GM12878 (cell line): Measurements from ENCODE around the gene SEC14L1. TPM values are rescaled to one million over a fixed set of nuclear protein-coding genes. Genes with fewer than 3 reads are reported as not detected.
"Not testable (repeated sequence)": the region's sequence is repeated elsewhere in the genome, so short reads cannot be mapped to it uniquely, and the experiment has no call there.

Experiments
- ATAC-seq: fragments of 200-7000 bp; cut with Tn5 transposase; 3 replicates; pipeline ENCODE4 v1.9.1; 2020; ENCODE audit warnings: mild to moderate bottlenecking, moderate library complexity
- BruUV-seq: library from RNA; stranded (reverse); fragments of 400-500 nt; replicated peaks from 2 replicates; lab custom pipeline; 2021; lab: Mats Ljungman, UMichigan
- CTCF ChIA-PET: fragments of 300-600 bp; sonication (Branson Sonifier 250); formaldehyde crosslinking; extraction: SDS; loops from one replicate; lab custom pipeline; 2021; ENCODE audit warnings: inconsistent platforms; lab: Yijun Ruan, JAX
- POLR2A ChIA-PET: fragments of 350-600 bp; formaldehyde crosslinking; extraction: SDS; loops from one replicate; lab custom pipeline; 2021; ENCODE audit warnings: inconsistent platforms; lab: Charles Lee
- RAD21 ChIA-PET: fragments of 300-600 bp; sonication (Branson Sonifier 250); formaldehyde crosslinking; loops from one replicate; lab custom pipeline; 2023; ENCODE audit warnings: antibody characterized with exemption; ENCODE audit not compliant: unreplicated experiment; lab: Charles Lee
- SMC1A ChIA-PET: fragments of 300-600 bp; sonication (Branson Sonifier 250); formaldehyde crosslinking; loops from one replicate; lab custom pipeline; 2023; ENCODE audit not compliant: unreplicated experiment, uncharacterized antibody; lab: Charles Lee
- DNase-seq: peaks from one replicate; pipeline ENCODE4 v3.0.0-alpha.2; 2011; ENCODE audit warnings: low read depth, low spot score
- FAIRE-seq: peaks from 3 replicates; lab custom pipeline; 2011; peaks lifted over from hg19 to GRCh38; lab: Jason Lieb, UNC
- H2AFZ ChIP-seq: 2 replicates; pipeline ENCODE4 v1.6.0; 2011; ENCODE audit warnings: low read depth, low read length, control low read depth; ENCODE audit not compliant: control insufficient read depth
- H3K27ac ChIP-seq: 2 replicates; pipeline ENCODE4 v1.5.1; 2011; ENCODE audit warnings: control low read depth; ENCODE audit not compliant: control insufficient read depth, insufficient read depth
- H3K27me3 ChIP-seq, 2 experiments: replicated peaks in 1 of 2; 2 replicates each; pipeline versions ENCODE4 v1.6.0 to v1.6.1; 2011; ENCODE audit warnings: low read length in 1 of 2; ENCODE audit not compliant: control insufficient read depth in 2 of 2, insufficient read depth in 2 of 2
- H3K36me3 ChIP-seq, 2 experiments: 2 replicates each; pipeline ENCODE4 v1.5.1; 2011; ENCODE audit warnings: low read length in 1 of 2; ENCODE audit not compliant: control insufficient read depth in 2 of 2, insufficient read depth in 2 of 2
- H3K4me1 ChIP-seq: 2 replicates; pipeline ENCODE4 v1.6.1; 2011; ENCODE audit warnings: mild to moderate bottlenecking, low read length, moderate library complexity, mixed read lengths; ENCODE audit not compliant: control insufficient read depth, insufficient read depth
- H3K4me2 ChIP-seq: 2 replicates; pipeline ENCODE4 v1.6.0; 2011; ENCODE audit warnings: control low read depth; ENCODE audit not compliant: control insufficient read depth, insufficient read depth
- H3K4me3 ChIP-seq: fragments of 200-600 bp; sonication (generic); 2 replicates; pipeline ENCODE4 v1.5.1; 2016
- H3K79me2 ChIP-seq: 2 replicates; pipeline ENCODE4 v1.6.0; 2011; ENCODE audit warnings: low read length; ENCODE audit not compliant: control insufficient read depth, insufficient read depth
- H3K9ac ChIP-seq: 2 replicates; pipeline ENCODE4 v1.8.0; 2011; ENCODE audit warnings: low read length, control low read depth, mixed read lengths; ENCODE audit not compliant: control insufficient read depth, insufficient read depth
- H3K9me3 ChIP-seq: replicated peaks from 3 replicates; pipeline ENCODE4 v1.5.1; 2011; ENCODE audit warnings: mild to moderate bottlenecking, low read length; ENCODE audit not compliant: control insufficient read depth, insufficient read depth
- H4K20me1 ChIP-seq: 2 replicates; pipeline ENCODE4 v1.6.0; 2011; ENCODE audit not compliant: control insufficient read depth, insufficient read depth
- BHLHE40 ChIP-seq, 2 experiments: fragments of 450-650 bp in 1 of 2; IDR thresholded peaks; 2 replicates each; pipeline ENCODE4 v1.6.1; 2011 to 2017; ENCODE audit warnings: low read depth in 2 of 2, borderline replicate concordance in 1 of 2, improper control_type of control experiment in 1 of 2, low read length in 1 of 2, mild to moderate bottlenecking in 1 of 2
- CHD2 ChIP-seq: IDR thresholded peaks from 2 replicates; pipeline ENCODE4 v1.6.1; 2011; ENCODE audit warnings: low read depth, low read length, improper control_type of control experiment, borderline replicate concordance
- TARDBP ChIP-seq: IDR thresholded peaks from 2 replicates; pipeline ENCODE4 v1.6.1; 2016; ENCODE audit warnings: borderline replicate concordance
- WGBS: methylation state at CpG from one replicate; pipeline ENCODE4 v1.1.6; 2016; ENCODE audit warnings: low lambda C conversion rate; ENCODE audit not compliant: insufficient replicate concordance, insufficient coverage; ENCODE audit errors: missing lambda C conversion rate; 5-methylcytosine and 5-hydroxymethylcytosine counted together
- in situ Hi-C: fragments of 300-500 bp; cut with MboI; formaldehyde crosslinking; loops from 9 replicates; pipeline ENCODE4 v1.14.3; 2018; ENCODE audit warnings: mixed read lengths
- intact Hi-C: fragments of 100-400 bp; cut with micrococcal nuclease; formaldehyde crosslinking; loops from one replicate; pipeline ENCODE4 v1.14.2; 2022; ENCODE audit not compliant: unreplicated experiment
- polyA plus RNA-seq, 11 experiments: library from polyadenylated mRNA; depleted of rRNA in 4 of 11; unstranded in 6 of 11; stranded (reverse) in 5 of 11; fragments of >200 nt; fragmentation: Nextera tagmentation in 4 of 11; fragmentation: Illumina TruSeq in 1 of 11; extraction: Ambion mirVana in 4 of 11; extraction: Trizol in 1 of 11; gene quantifications; 1 replicate in 1 of 11; 2 replicates in 10 of 11; pipeline versions ENCODE4 v1.2.1 to v1.2.3, GENCODE V29; 2011 to 2016; ENCODE audit warnings: inconsistent platforms in 2 of 11, missing spikeins in 2 of 11, low read depth in 1 of 11
- total RNA-seq, 4 experiments: library from RNA; depleted of rRNA in 3 of 4; stranded (reverse); fragments of >200 nt in 3 of 4; fragmentation: Illumina TruSeq in 1 of 4; extraction: Trizol in 1 of 4; gene quantifications; 2 replicates each; pipeline versions ENCODE4 v1.2.1 to v1.2.3, GENCODE V29; 2013 to 2021

Gene SEC14L1
- total and polyA plus RNA-seq, 10 of the 15 experiments (the other 5 are each of a cell fraction or from before 2014, with no cell fraction given), result 6.3 to 66.1 (median 33.5) TPM

- TF ChIP-seq TARDBP (no peak), CHD2 (no peak), BHLHE40 (IDR thresholded peaks at IDR 0.05; ENCODE audit: borderline replicate concordance in 1 of 2, low read depth in 2 of 2, low read length in 1 of 2) (peak in 1 of 2 experiments; percentile 27; a peak in 1 of 4 replicates)
Measured at GRCh38 chr17:77109764-77110359, 30.9 kb upstream of the SEC14L1 start (continued).

GRCh38 chr17:77111165-77111933 is 29.4 kb upstream of the SEC14L1 start:
- WGBS, result 87% methylated on average over 11 of the region's 11 CpGs

More at GRCh38 chr17:77111165-77111933, 29.4 kb upstream of the SEC14L1 start:
- H3K4me3 ChIP-seq, intact Hi-C loops, DNase-seq, H3K9ac ChIP-seq, H2AFZ ChIP-seq, H3K9me3 ChIP-seq, H3K27me3 ChIP-seq, in situ Hi-C loops, ATAC-seq, H4K20me1 ChIP-seq, H3K79me2 ChIP-seq, H3K4me2 ChIP-seq, BruUV-seq, H3K36me3 ChIP-seq, H3K27ac ChIP-seq, FAIRE-seq: not testable (repeated sequence)
- RAD21 ChIA-PET, result interaction anchor here (2.0 to 6.6 kb wide), 2 partner anchors 21 to 29 kb away, joined by 6 to 87 read pairs; partner anchors contain the start of gene SEC14L1
- CTCF ChIA-PET, result interaction anchor here (1.5 to 5.0 kb wide), 3 partner anchors 25 to 34 kb away, joined by 3 to 34 read pairs (median 11); partner anchors contain the start of gene SEC14L1
- H3K4me1 ChIP-seq, result peaks cover 38% of the 10 kb centered on the region
- POLR2A ChIA-PET, result interaction anchor here (0.7 to 6.2 kb wide), 2 partner anchors 10 to 30 kb away, joined by 3 to 60 read pairs; partner anchors contain the start of gene SEC14L1
- SMC1A ChIA-PET, result interaction anchor here (1.5 to 3.7 kb wide), 3 partner anchors 21 to 29 kb away, joined by 6 to 20 read pairs (median 14); partner anchors contain the start of gene SEC14L1
